ENCODE data around the gene ECHS1.

The ECHS1 gene

DNA sequence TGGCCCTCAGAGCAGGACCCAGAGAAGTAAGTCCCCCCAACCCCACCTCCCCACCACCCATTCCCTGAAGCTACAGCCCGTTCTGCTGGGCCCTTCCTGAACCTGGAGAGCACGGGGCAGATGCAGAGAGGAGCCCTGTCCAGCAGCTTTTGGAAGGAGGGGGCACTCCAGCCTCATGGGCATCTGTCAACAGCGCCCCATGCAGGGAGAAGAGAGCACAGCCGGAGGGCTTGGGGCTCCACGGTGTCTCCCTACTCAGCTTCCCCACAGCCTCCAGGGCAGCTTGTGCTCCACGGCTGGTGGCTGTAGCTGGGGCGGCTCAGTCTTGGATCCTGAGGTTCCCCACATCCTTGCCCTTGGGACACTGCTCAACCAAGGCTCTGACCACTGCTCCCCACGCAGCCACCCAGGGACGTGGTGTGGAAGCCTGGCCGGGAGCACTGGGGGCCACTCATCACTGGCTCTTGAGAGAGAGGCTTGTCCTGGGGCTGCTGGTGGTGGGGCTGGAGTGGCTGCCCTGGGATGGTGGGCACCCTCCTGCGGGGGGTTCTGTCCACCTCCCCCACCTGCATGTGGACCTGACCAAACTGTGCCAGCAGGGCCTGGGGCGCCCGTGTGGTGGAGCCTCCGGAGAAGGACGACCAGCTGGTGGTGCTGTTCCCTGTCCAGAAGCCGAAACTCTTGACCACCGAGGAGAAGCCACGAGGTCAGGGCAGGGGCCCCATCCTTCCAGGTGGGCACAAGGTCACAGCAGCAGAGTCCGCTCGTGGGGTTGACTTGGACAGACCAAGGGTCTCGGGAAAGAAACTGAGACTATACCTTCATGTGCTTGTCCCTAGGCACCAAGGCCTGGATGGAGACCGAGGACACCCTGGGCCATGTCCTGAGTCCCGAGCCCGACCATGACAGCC, 21.5 kb downstream of the ECHS1 start:
- no peak overlapping the region for H3K27ac ChIP-seq (ENCODE audit: insufficient read depth, low read length, poor library complexity, severe bottlenecking)
- H3K36me3 ChIP-seq (ENCODE audit: control insufficient read depth, insufficient read depth, low read length) = no peaks in the 10 kb centered on the region
- peaks cover 13% of the 10 kb centered on the region for H3K27me3 ChIP-seq (replicated peaks; ENCODE audit: control insufficient read depth, insufficient read depth, low read length, poor library complexity, severe bottlenecking)
- H3K4me1 ChIP-seq (ENCODE audit: control insufficient read depth, insufficient read depth, low read length, poor library complexity, severe bottlenecking) = peaks cover 1% of the 10 kb centered on the region
- H3K9me3 ChIP-seq (ENCODE audit: control insufficient read depth, low read length) = no peaks in the 10 kb centered on the region
- no peak overlapping the region for H3K4me3 ChIP-seq (ENCODE audit: insufficient read depth, low read depth, low read length, poor library complexity, severe bottlenecking)
- DNase-seq = no peak

DNA sequence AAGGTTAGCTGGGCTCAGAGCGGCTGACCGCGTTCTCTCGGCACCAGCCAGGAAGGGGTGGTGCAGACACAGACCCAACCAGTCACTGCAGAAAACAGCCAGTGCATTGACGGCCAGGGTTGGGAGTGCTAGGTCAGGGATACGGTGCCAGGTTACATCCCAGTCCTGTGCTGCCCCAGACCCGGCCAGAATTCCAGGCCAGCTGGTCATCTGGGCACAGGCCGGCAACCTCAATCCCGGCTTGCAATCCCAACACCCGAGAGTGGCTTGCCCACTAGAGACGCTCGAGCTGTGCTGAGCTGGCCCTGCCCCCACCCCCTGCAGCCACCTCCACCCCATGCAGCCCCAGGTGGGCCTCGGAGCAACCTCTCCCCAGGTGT, 22.2 kb downstream of the ECHS1 start:
- Histone ChIP-seq H3K36me3 (ENCODE audit: control insufficient read depth, insufficient read depth, low read length) (no peaks in the 10 kb centered on the region), H3K27me3 (replicated peaks; ENCODE audit: control insufficient read depth, insufficient read depth, low read length, poor library complexity, severe bottlenecking) (peaks cover 13% of the 10 kb centered on the region), H3K4me3 (ENCODE audit: insufficient read depth, low read depth, low read length, poor library complexity, severe bottlenecking) (no peak overlapping the region), H3K9me3 (ENCODE audit: control insufficient read depth, low read length) (no peaks in the 10 kb centered on the region), H3K4me1 (ENCODE audit: control insufficient read depth, insufficient read depth, low read length, poor library complexity, severe bottlenecking) (no peaks in the 10 kb centered on the region), H3K27ac (ENCODE audit: insufficient read depth, low read length, poor library complexity, severe bottlenecking) (no peak overlapping the region)
- no peak for DNase-seq

DNA sequence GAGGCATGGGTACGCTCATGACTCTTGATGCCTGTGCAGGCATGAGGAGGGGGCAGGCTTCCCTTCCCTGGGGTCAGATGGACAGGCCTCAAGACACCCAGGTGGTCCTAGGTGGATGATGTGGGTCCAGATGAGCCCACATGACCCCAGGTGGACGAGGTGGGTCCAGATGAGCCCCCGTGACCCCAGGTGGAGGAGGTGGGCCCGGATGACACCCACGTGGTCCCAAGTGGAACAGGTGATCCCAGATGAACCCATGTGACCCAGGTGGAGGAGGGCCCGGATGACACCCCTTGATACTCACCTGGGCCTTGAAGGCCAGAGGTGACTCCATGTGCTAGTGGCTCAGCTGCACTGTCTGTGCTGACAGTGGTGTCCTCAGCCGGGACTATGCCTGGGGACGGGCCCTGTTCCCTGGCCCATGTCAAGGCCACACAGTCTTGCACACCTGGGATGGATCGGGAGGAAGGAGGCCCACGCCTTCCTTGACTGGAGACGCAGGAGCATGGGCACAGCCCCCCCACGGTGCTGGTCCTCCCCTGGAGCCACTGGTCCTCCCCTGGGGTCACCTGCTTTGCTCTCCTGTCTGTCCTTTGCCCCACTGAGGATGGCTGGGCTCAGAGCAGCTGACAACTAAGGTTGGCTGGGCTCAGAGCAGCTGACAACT, 22.7 kb downstream of the ECHS1 start:
- no peaks in the 10 kb centered on the region for H3K4me1 ChIP-seq (ENCODE audit: control insufficient read depth, insufficient read depth, low read length, poor library complexity, severe bottlenecking)
- DNase-seq = no peak
- H3K9me3 ChIP-seq (ENCODE audit: control insufficient read depth, low read length) = no peaks in the 10 kb centered on the region
- H3K4me3 ChIP-seq (ENCODE audit: insufficient read depth, low read depth, low read length, poor library complexity, severe bottlenecking) = no peak overlapping the region
- no peak overlapping the region for H3K27ac ChIP-seq (ENCODE audit: insufficient read depth, low read length, poor library complexity, severe bottlenecking)
- no peaks in the 10 kb centered on the region for H3K36me3 ChIP-seq (ENCODE audit: control insufficient read depth, insufficient read depth, low read length)
- peaks cover 18% of the 10 kb centered on the region for H3K27me3 ChIP-seq (replicated peaks; ENCODE audit: control insufficient read depth, insufficient read depth, low read length, poor library complexity, severe bottlenecking)

DNA sequence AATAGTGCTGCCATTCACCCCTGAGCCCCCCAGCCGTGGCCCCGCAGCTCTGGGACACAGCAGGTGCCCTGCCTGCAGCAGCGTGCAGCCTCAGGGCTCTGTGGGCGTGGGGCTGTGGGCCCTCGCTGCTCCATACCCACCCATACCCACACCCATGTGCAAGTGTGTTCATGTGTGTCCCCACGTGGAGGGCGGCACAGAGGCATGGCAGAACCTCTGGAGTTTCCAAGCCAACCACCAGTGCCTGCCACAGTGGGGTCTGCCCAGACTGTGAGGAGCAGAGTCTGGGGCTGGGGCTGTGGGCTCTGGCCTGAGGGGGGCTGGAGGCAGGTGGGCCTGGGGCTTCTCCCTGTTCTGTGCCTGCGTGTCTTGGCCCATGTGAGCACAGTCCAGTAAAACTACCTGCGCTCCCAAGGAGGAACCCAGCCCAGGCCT, 23.6 kb downstream of the ECHS1 start:
- H3K27ac ChIP-seq (ENCODE audit: insufficient read depth, low read length, poor library complexity, severe bottlenecking) = no peak overlapping the region
- H3K4me1 ChIP-seq (ENCODE audit: control insufficient read depth, insufficient read depth, low read length, poor library complexity, severe bottlenecking) = no peaks in the 10 kb centered on the region
- H3K27me3 ChIP-seq (replicated peaks; ENCODE audit: control insufficient read depth, insufficient read depth, low read length, poor library complexity, severe bottlenecking) = peaks cover 24% of the 10 kb centered on the region
- DNase-seq = no peak
- no peak overlapping the region for H3K4me3 ChIP-seq (ENCODE audit: insufficient read depth, low read depth, low read length, poor library complexity, severe bottlenecking)
- no peaks in the 10 kb centered on the region for H3K9me3 ChIP-seq (ENCODE audit: control insufficient read depth, low read length)
- H3K36me3 ChIP-seq (ENCODE audit: control insufficient read depth, insufficient read depth, low read length) = no peaks in the 10 kb centered on the region

DNA sequence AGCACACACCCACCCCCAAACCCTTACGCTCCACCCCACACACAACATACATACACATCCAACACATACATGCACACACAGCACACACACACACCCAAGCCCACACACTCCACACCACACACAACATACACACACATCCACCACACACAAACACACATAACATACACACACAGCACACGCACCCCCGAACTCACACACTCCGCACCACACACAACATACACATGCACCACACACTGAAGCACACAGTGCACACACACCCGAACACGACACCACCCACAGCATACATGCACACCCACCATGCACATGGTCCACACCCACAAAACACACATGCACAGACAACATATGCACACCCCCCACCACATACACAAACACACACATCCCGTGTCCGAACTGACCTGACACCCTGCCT, 24.0 kb downstream of the ECHS1 start:
- Histone ChIP-seq H3K36me3 (ENCODE audit: control insufficient read depth, insufficient read depth, low read length) (no peaks in the 10 kb centered on the region), H3K4me1 (ENCODE audit: control insufficient read depth, insufficient read depth, low read length, poor library complexity, severe bottlenecking) (no peaks in the 10 kb centered on the region), H3K4me3 (ENCODE audit: insufficient read depth, low read depth, low read length, poor library complexity, severe bottlenecking) (no peak overlapping the region), H3K27me3 (replicated peaks; ENCODE audit: control insufficient read depth, insufficient read depth, low read length, poor library complexity, severe bottlenecking) (peaks cover 27% of the 10 kb centered on the region), H3K27ac (ENCODE audit: insufficient read depth, low read length, poor library complexity, severe bottlenecking) (no peak overlapping the region), H3K9me3 (ENCODE audit: control insufficient read depth, low read length) (no peaks in the 10 kb centered on the region)
- DNase-seq = no peak

DNA sequence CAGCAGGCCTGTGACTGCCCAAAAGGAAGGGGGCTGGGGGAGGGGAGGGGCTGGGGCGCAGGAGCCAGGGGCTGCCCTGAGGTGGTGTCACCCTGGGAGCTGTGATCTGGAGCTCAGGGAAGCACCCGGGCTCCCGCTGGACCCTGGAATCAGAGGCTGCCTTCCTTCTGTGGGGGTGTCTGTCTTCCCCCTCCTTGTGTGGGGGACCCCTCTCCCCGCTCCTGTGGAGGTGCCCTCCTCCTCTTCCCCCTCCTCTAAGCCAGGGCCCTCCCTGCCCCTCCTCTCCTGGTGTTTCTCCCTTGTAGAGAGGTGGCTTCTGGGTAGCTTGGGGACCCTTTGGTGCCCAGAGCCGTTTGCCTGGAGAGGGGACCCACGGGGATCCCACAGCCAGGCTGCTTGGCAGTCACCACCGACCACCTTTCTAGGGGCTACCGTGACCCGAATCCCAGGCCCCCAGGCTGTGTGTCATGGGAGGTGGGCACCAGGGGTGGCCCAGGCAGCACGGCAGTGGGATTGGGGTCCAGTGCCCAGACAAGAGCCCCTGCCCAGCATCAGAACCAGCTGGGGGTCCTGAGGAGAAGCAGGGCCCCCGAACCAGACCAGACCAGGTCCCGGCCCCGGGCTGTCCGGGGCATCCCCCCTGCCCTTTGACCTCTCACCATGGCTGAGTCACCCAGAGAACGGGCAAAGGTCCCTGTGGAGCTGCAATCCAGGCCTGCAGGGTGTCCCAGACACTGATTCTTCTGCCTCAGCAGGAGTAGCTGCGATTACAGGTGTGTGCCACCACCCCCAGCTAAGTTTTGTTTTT, 25.2 kb downstream of the ECHS1 start:
- H3K36me3 ChIP-seq (ENCODE audit: control insufficient read depth, insufficient read depth, low read length) = no peaks in the 10 kb centered on the region

DNA sequence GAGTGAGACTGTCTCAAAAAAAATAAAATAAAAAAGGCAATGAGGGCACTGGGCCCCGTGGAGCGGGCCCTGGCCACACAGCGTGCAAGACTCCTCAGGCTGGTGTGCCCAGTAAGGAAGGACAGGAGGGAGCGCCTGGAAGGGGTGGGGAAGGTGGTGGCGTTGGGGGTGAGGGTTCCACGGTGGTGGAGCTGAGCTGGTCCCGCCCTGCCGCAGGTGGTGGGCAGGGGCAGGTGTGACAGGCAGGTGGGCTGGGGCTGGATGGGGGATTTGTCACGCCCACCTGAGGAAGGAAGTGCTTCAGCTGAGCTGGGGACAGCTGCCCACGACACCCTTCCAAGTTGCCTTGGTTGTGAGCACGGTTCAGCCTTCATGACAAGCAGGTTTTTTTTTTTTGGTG, 26.7 kb downstream of the ECHS1 start:
- no peak overlapping the region for H3K27ac ChIP-seq (ENCODE audit: insufficient read depth, low read length, poor library complexity, severe bottlenecking)
- DNase-seq = no peak
- no peak overlapping the region for H3K4me3 ChIP-seq (ENCODE audit: insufficient read depth, low read depth, low read length, poor library complexity, severe bottlenecking)
- H3K36me3 ChIP-seq (ENCODE audit: control insufficient read depth, insufficient read depth, low read length) = no peaks in the 10 kb centered on the region
- H3K9me3 ChIP-seq (ENCODE audit: control insufficient read depth, low read length) = no peaks in the 10 kb centered on the region
- peaks cover 34% of the 10 kb centered on the region for H3K27me3 ChIP-seq (replicated peaks; ENCODE audit: control insufficient read depth, insufficient read depth, low read length, poor library complexity, severe bottlenecking)
- H3K4me1 ChIP-seq (ENCODE audit: control insufficient read depth, insufficient read depth, low read length, poor library complexity, severe bottlenecking) = no peaks in the 10 kb centered on the region

More for the DNA sequence above, 25.2 kb downstream of the ECHS1 start:
- no peaks in the 10 kb centered on the region for H3K9me3 ChIP-seq (ENCODE audit: control insufficient read depth, low read length)
- peaks cover 34% of the 10 kb centered on the region for H3K27me3 ChIP-seq (replicated peaks; ENCODE audit: control insufficient read depth, insufficient read depth, low read length, poor library complexity, severe bottlenecking)
- no peak overlapping the region for H3K4me3 ChIP-seq (ENCODE audit: insufficient read depth, low read depth, low read length, poor library complexity, severe bottlenecking)
- no peak overlapping the region for H3K27ac ChIP-seq (ENCODE audit: insufficient read depth, low read length, poor library complexity, severe bottlenecking)
- no peaks in the 10 kb centered on the region for H3K4me1 ChIP-seq (ENCODE audit: control insufficient read depth, insufficient read depth, low read length, poor library complexity, severe bottlenecking)
- DNase-seq = no peak

DNA sequence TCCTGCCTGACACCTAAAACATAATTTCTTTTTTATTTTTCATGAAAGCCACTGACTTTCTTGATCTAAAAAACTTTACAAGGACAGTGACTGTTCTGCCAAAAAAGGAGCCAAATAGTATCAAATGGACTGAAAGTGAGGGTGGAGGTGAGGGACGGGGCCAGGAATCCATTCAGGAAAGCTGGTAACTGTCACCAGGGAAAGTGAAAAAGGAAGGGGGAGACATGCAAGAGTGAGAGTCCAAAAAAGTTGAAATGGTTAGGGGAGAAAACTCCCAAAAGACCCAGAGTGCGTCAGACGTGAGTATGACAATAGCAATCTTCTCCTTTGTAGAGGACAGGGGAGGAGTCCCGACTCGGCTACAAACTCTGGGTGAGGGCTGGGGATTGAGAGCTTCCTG, 28.9 kb downstream of the ECHS1 start:
- no peak for DNase-seq
- Histone ChIP-seq H3K4me3 (ENCODE audit: insufficient read depth, low read depth, low read length, poor library complexity, severe bottlenecking) (no peak overlapping the region), H3K9me3 (ENCODE audit: control insufficient read depth, low read length) (no peaks in the 10 kb centered on the region), H3K4me1 (ENCODE audit: control insufficient read depth, insufficient read depth, low read length, poor library complexity, severe bottlenecking) (no peaks in the 10 kb centered on the region), H3K27ac (ENCODE audit: insufficient read depth, low read length, poor library complexity, severe bottlenecking) (no peak overlapping the region), H3K27me3 (replicated peaks; ENCODE audit: control insufficient read depth, insufficient read depth, low read length, poor library complexity, severe bottlenecking) (peaks cover 34% of the 10 kb centered on the region), H3K36me3 (ENCODE audit: control insufficient read depth, insufficient read depth, low read length) (no peaks in the 10 kb centered on the region)

DNA sequence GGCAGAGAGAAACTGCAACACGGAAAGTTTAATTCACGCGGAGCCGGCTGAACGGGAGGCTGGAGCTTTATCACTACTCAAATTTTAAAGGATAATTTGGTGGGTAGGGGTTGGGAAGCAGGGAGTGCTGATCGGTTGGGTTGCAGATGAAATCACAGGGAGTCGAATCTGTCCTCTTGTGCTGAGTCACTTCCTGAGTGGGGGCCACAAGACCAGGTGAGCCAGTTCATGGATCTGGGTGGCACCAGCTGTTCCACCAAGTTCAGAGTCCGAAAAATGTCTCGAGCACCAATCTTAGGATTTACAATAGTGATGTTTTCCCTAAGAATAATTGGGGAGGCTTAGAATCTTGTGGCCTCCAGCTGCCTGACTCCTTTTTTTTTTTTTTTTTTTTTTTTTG, 29.6 kb downstream of the ECHS1 start:
- H3K27me3 ChIP-seq (replicated peaks; ENCODE audit: control insufficient read depth, insufficient read depth, low read length, poor library complexity, severe bottlenecking) = peaks cover 34% of the 10 kb centered on the region
- H3K4me1 ChIP-seq (ENCODE audit: control insufficient read depth, insufficient read depth, low read length, poor library complexity, severe bottlenecking) = no peaks in the 10 kb centered on the region
- no peaks in the 10 kb centered on the region for H3K9me3 ChIP-seq (ENCODE audit: control insufficient read depth, low read length)
- no peak for DNase-seq
- H3K36me3 ChIP-seq (ENCODE audit: control insufficient read depth, insufficient read depth, low read length) = no peaks in the 10 kb centered on the region
- no peak overlapping the region for H3K27ac ChIP-seq (ENCODE audit: insufficient read depth, low read length, poor library complexity, severe bottlenecking)
- no peak overlapping the region for H3K4me3 ChIP-seq (ENCODE audit: insufficient read depth, low read depth, low read length, poor library complexity, severe bottlenecking)
